HG03439 (cell line): ENCODE data around the gene GLI2.

Source experiments
- ATAC-seq: cut with Tn5 transposase; IDR thresholded peaks from one replicate; pipeline ENCODE4 v1.9.1; 2021; ENCODE audit warnings: mild to moderate bottlenecking, moderate library complexity; ENCODE audit not compliant: unreplicated experiment

GLI2 gene

GRCh38 chr2:120768112-120769048 is 32.7 kb downstream of the GLI2 start:
- ATAC-seq, result no peak

GRCh38 chr2:120769076-120769786 is 33.6 kb downstream of the GLI2 start:
- no peak for ATAC-seq

- ATAC-seq, result no peak
These were observed 34.1 kb downstream of the GLI2 start for GRCh38 chr2:120769787-120770120.

- ATAC-seq, result no peak
These were observed 34.5 kb downstream of the GLI2 start for GRCh38 chr2:120770176-120770575.

- no peak for ATAC-seq
These were observed 35.0 kb downstream of the GLI2 start for GRCh38 chr2:120770641-120771040.

GRCh38 chr2:120771111-120771780 is 35.6 kb downstream of the GLI2 start:
- ATAC-seq, result no peak

- no peak for ATAC-seq
These were observed 36.1 kb downstream of the GLI2 start for GRCh38 chr2:120771781-120772208.

- no peak for ATAC-seq
These were observed 36.6 kb downstream of the GLI2 start for GRCh38 chr2:120772261-120772660.

- ATAC-seq, result no peak
These were observed 37.6 kb downstream of the GLI2 start for GRCh38 chr2:120773186-120773800.

GRCh38 chr2:120774557-120775160 is 39.0 kb downstream of the GLI2 start:
- no peak for ATAC-seq

- ATAC-seq, result no peak
These were observed 39.5 kb downstream of the GLI2 start for GRCh38 chr2:120775194-120775593.

GRCh38 chr2:120775801-120776589 is 40.3 kb downstream of the GLI2 start:
- ATAC-seq, result no peak

- no peak for ATAC-seq
These were observed 41.0 kb downstream of the GLI2 start for GRCh38 chr2:120776649-120777048.

- ATAC-seq, result no peak
These were observed 41.6 kb downstream of the GLI2 start for GRCh38 chr2:120777170-120777751.

- no peak for ATAC-seq
These were observed 42.1 kb downstream of the GLI2 start for GRCh38 chr2:120777787-120778186.

GRCh38 chr2:120778244-120778643 is 42.6 kb downstream of the GLI2 start:
- no peak for ATAC-seq

- ATAC-seq, result no peak
These were observed 44.2 kb downstream of the GLI2 start for GRCh38 chr2:120779781-120780283.

GRCh38 chr2:120780402-120780801 is 44.7 kb downstream of the GLI2 start:
- no peak for ATAC-seq

GRCh38 chr2:120783371-120783791 is 47.7 kb downstream of the GLI2 start:
- ATAC-seq, result no peak
